Sigmoid colon (tissue), 7 donors: ENCODE measurements around the gene NSFL1C. TPM values are rescaled to one million over a fixed set of nuclear protein-coding genes. Genes with fewer than 3 reads are reported as not detected.

ENCODE experiments used
- DNase-seq: peaks from one replicate; pipeline ENCODE4 v3.0.0-alpha.2; 2019
- H3K27ac ChIP-seq, 4 donors: fragments of 200-600 bp; sonication (generic); one replicate each; pipeline ENCODE4 v1.5.1; 2016 to 2019; ENCODE audit warnings: mild to moderate bottlenecking in 1 of 4
- H3K27me3 ChIP-seq, 3 donors: fragments of 200-600 bp; sonication (generic); one replicate each; pipeline ENCODE4 v1.5.1; 2019; ENCODE audit warnings: mild to moderate bottlenecking in 1 of 3
- H3K36me3 ChIP-seq, 4 donors: fragments of 200-600 bp; sonication (generic); one replicate each; pipeline ENCODE4 v1.5.1; 2016 to 2019
- H3K4me1 ChIP-seq, 4 donors: fragments of 200-600 bp; sonication (generic); one replicate each; pipeline ENCODE4 v1.5.1; 2017 to 2019
- H3K4me3 ChIP-seq, 4 donors: fragments of 200-600 bp; sonication (generic); one replicate each; pipeline ENCODE4 v1.5.1; 2017 to 2019; ENCODE audit warnings: mild to moderate bottlenecking in 2 of 4, moderate library complexity in 1 of 4
- H3K9me3 ChIP-seq, 4 donors: fragments of 200-600 bp in 3 of 4; sonication (generic) in 3 of 4; one replicate each; pipeline versions ENCODE4 v1.5.1 to v1.6.1; 2013 to 2019
- EP300 ChIP-seq, 4 donors: sonication (generic); formaldehyde crosslinking; IDR thresholded peaks; one replicate each; pipeline ENCODE4 v1.6.1; 2017; ENCODE audit warnings: antibody characterized with exemption in 4 of 4
- POLR2A ChIP-seq, 2 donors: fragments of 450-650 bp; IDR thresholded peaks; one replicate each; pipeline ENCODE4 v1.6.1; 2016; ENCODE audit warnings: antibody characterized with exemption in 2 of 2, mild to moderate bottlenecking in 2 of 2, moderate library complexity in 2 of 2
- POLR2AphosphoS5 ChIP-seq, 4 donors: sonication (generic); formaldehyde crosslinking; IDR thresholded peaks; one replicate each; pipeline ENCODE4 v1.6.1; 2017; ENCODE audit warnings: antibody characterized with exemption in 4 of 4
- WGBS, 2 donors: extraction: QIAGEN DNeasy Blood & Tissue Kit; methylation state at CpG; one replicate each; pipeline ENCODE4 v1.1.7; 2013; 5-methylcytosine and 5-hydroxymethylcytosine counted together
- intact Hi-C: fragments of 100-400 bp; cut with DNase I; formaldehyde crosslinking; loops from one replicate; pipeline ENCODE4 v1.15.1; 2023
- polyA plus RNA-seq, 3 donors: library from polyadenylated mRNA; stranded (reverse); fragments of 200-250 nt; gene quantifications; one replicate each; pipeline ENCODE4 v1.2.3, GENCODE V29; 2013
- total RNA-seq, 4 donors: library from RNA; depleted of rRNA; stranded (reverse); fragments of >200 nt; gene quantifications; one replicate each; pipeline ENCODE4 v1.1.0, GENCODE V29; 2016
- TF ChIP-seq, protein P1 (sequence below), 4 experiments: fragments of 450-650 bp in 3 of 4; fragments of 200-600 bp in 1 of 4; IDR thresholded peaks; one replicate each; pipeline ENCODE4 v1.5.1; 2016 to 2019; ENCODE audit warnings: antibody characterized with exemption in 4 of 4, mild to moderate bottlenecking in 3 of 4, moderate library complexity in 2 of 4
- donor health status: healthy with polysubstance abuse.
- donor health status: Bipolar disorder and iron deficiency.
- donor health status: healthy.

NSFL1C gene
- total and polyA plus RNA-seq, 7 donors, result 33.5 to 61.9 (median 46.5) TPM

- H3K4me3 ChIP-seq, result peak overlapping the region in 3 of 4 donors; percentile 1 to 15 (median 9)
- DNase-seq, result no peak
- no peaks in the 10 kb centered on the region for H3K36me3 ChIP-seq
- TF ChIP-seq EP300 (IDR thresholded peaks at IDR 0.05) (no peak), POLR2A (IDR thresholded peaks at IDR 0.05) (no peak), POLR2AphosphoS5 (IDR thresholded peaks at IDR 0.05) (no peak)
- TF ChIP-seq, protein P1, sequence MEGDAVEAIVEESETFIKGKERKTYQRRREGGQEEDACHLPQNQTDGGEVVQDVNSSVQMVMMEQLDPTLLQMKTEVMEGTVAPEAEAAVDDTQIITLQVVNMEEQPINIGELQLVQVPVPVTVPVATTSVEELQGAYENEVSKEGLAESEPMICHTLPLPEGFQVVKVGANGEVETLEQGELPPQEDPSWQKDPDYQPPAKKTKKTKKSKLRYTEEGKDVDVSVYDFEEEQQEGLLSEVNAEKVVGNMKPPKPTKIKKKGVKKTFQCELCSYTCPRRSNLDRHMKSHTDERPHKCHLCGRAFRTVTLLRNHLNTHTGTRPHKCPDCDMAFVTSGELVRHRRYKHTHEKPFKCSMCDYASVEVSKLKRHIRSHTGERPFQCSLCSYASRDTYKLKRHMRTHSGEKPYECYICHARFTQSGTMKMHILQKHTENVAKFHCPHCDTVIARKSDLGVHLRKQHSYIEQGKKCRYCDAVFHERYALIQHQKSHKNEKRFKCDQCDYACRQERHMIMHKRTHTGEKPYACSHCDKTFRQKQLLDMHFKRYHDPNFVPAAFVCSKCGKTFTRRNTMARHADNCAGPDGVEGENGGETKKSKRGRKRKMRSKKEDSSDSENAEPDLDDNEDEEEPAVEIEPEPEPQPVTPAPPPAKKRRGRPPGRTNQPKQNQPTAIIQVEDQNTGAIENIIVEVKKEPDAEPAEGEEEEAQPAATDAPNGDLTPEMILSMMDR (IDR thresholded peaks at IDR 0.05), result no peak
- H3K27me3 ChIP-seq, result peaks cover 0 to 3% (median 0%) of the 10 kb centered on the region in 3 donors
- WGBS, 2 donors, result 80 to 81% methylated on average over 2 of the region's 2 CpGs
- intact Hi-C loops, result no loop called here
- H3K27ac ChIP-seq, result peak overlapping the region in 3 of 4 donors; percentile 12 to 45 (median 27)
- H3K4me1 ChIP-seq, result no peaks in the 10 kb centered on the region
- H3K9me3 ChIP-seq, result no peaks in the 10 kb centered on the region
Observed at GRCh38 chr20:1489325-1489724, 22.7 kb upstream of the NSFL1C start.

- Histone ChIP-seq H3K4me1 (no peaks in the 10 kb centered on the region), H3K36me3 (no peaks in the 10 kb centered on the region), H3K27ac (no peak overlapping the region), H3K9me3 (no peaks in the 10 kb centered on the region), H3K27me3 (peaks cover 0 to 7% (median 0%) of the 10 kb centered on the region in 3 donors), H3K4me3 (no peak overlapping the region)
- TF ChIP-seq EP300 (IDR thresholded peaks at IDR 0.05) (no peak), POLR2A (IDR thresholded peaks at IDR 0.05) (no peak), POLR2AphosphoS5 (IDR thresholded peaks at IDR 0.05) (no peak)
- TF ChIP-seq, protein P1 (IDR thresholded peaks at IDR 0.05), result no peak
- WGBS, 2 donors, result 90% methylated on average over 2 of the region's 2 CpGs
- no peak for DNase-seq
- intact Hi-C loops, result no loop called here
Observed at GRCh38 chr20:1486566-1486965, 19.9 kb upstream of the NSFL1C start.

GRCh38 chr20:1484438-1485116, 17.9 kb upstream of the NSFL1C start:
- no peaks in the 10 kb centered on the region for H3K36me3 ChIP-seq
- no peak overlapping the region for H3K27ac ChIP-seq
- DNase-seq, result no peak
- no peak for TF ChIP-seq EP300 (IDR thresholded peaks at IDR 0.05)
- no peak for TF ChIP-seq POLR2AphosphoS5 (IDR thresholded peaks at IDR 0.05)
- TF ChIP-seq, protein P1 (IDR thresholded peaks at IDR 0.05), result no peak
- TF ChIP-seq POLR2A (IDR thresholded peaks at IDR 0.05), result no peak
- H3K4me1 ChIP-seq, result no peaks in the 10 kb centered on the region
- intact Hi-C loops, result no loop called here
- H3K9me3 ChIP-seq, result no peaks in the 10 kb centered on the region
- H3K4me3 ChIP-seq, result no peak overlapping the region
- H3K27me3 ChIP-seq, result peaks cover 0 to 7% (median 0%) of the 10 kb centered on the region in 3 donors
- WGBS, 2 donors, result 59 to 68% methylated on average over 5 of the region's 5 CpGs

DNA sequence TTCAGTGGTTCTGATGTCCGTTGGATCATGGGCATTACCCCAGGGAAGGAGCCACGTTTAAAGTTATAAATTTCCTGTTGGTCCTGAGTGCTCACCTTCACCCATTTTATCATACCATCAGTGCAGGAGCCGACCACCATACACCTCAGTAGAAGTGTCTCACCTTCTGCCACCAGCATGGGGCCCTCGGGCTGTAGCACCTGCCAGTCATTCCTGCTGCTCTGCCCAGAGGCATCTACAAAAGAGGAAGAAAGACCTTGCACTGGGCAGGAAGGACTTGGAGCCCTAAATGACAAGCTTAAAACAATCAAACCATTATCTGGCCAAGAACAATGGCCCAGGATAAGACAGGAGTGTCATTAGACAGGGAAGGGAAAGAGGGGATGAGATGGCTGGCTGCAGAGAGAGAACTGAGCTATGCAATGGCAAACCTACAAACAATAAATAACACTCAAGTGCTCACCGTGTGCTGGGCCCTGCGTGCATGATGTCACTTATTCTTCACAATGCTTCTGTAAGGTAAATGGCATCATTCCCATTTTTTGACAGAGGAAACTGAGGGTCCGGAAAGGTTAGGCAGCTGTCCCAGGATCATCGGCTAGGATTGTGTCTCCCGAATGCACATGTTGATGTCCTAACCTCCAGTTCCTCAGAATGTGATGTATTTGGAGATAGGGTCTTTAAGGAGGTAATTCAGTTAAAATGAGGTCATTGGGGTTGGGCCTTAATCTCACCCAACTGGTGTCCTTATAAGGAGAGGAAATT, 13.4 kb upstream of the NSFL1C start:
- no peak for TF ChIP-seq EP300 (IDR thresholded peaks at IDR 0.05)
- TF ChIP-seq POLR2AphosphoS5 (IDR thresholded peaks at IDR 0.05), result no peak
- TF ChIP-seq, protein P1 (IDR thresholded peaks at IDR 0.05), result no peak
- TF ChIP-seq POLR2A (IDR thresholded peaks at IDR 0.05), result no peak
- intact Hi-C loops, result no loop called here
- Histone ChIP-seq H3K9me3 (no peaks in the 10 kb centered on the region), H3K36me3 (no peaks in the 10 kb centered on the region), H3K4me3 (no peak overlapping the region), H3K27ac (no peak overlapping the region), H3K4me1 (no peaks in the 10 kb centered on the region), H3K27me3 (peaks cover 0 to 7% (median 0%) of the 10 kb centered on the region in 3 donors)
- 64 to 74% methylated on average over 9 of the region's 9 CpGs for WGBS, 2 donors
- DNase-seq, result no peak
